SK-N-MC (cell line): ENCODE results near the gene TRRAP.

Experiments used
- DNase-seq: peaks from one replicate; pipeline ENCODE4 v3.0.0-alpha.2; 2011; ENCODE audit warnings: low read depth, low spot score
- H3K27ac ChIP-seq: fragments of 200-600 bp; sonication (generic); 2 replicates; pipeline ENCODE4 v1.5.1; 2016; ENCODE audit warnings: mixed run types
- H3K36me3 ChIP-seq: fragments of 200-600 bp; sonication (generic); 2 replicates; pipeline ENCODE4 v1.6.1; 2017; ENCODE audit warnings: antibody characterized with exemption, low read length, mixed read lengths; ENCODE audit not compliant: insufficient read depth
- H3K4me3 ChIP-seq: fragments of 200-600 bp; sonication (generic); 2 replicates; pipeline ENCODE4 v1.5.1; 2016
- H3K9ac ChIP-seq: fragments of 200-600 bp; sonication (generic); 2 replicates; pipeline ENCODE4 v1.8.0; 2017; ENCODE audit warnings: mixed run types, mixed read lengths; ENCODE audit not compliant: insufficient read length
- H3K9me3 ChIP-seq: fragments of 200-600 bp; sonication (generic); 2 replicates; pipeline ENCODE4 v1.6.1; 2017; ENCODE audit warnings: low read depth, mild to moderate bottlenecking, antibody characterized with exemption, low read length, moderate library complexity, mixed read lengths
- EZH2 ChIP-seq: fragments of 200-600 bp; sonication (generic); IDR thresholded peaks from one replicate; pipeline ENCODE4 v1.6.1; 2017; ENCODE audit warnings: antibody characterized with exemption
- FOXP2 ChIP-seq: optimal IDR thresholded peaks from 2 replicates; pipeline ENCODE3; 2011; ENCODE audit warnings: mild to moderate bottlenecking, moderate library complexity; ENCODE audit not compliant: insufficient read depth; ENCODE audit errors: extremely low read length, control extremely low read depth
- POLR2AphosphoS5 ChIP-seq: IDR thresholded peaks from 2 replicates; pipeline ENCODE4 v1.6.1; 2012; ENCODE audit warnings: mild to moderate bottlenecking, low read depth, low read length, borderline replicate concordance

Gene TRRAP

GRCh38 chr7:98934267-98934666, 55.9 kb downstream of the TRRAP start:
- Histone ChIP-seq H3K4me3 (no peak overlapping the region), H3K9ac (no peak overlapping the region), H3K36me3 (peaks cover 92% of the 10 kb centered on the region), H3K27ac (no peak overlapping the region), H3K9me3 (no peaks in the 10 kb centered on the region)
- TF ChIP-seq EZH2, result no peak
- no peak for TF ChIP-seq FOXP2
- no peak for TF ChIP-seq POLR2AphosphoS5
- no peak for DNase-seq

DNA sequence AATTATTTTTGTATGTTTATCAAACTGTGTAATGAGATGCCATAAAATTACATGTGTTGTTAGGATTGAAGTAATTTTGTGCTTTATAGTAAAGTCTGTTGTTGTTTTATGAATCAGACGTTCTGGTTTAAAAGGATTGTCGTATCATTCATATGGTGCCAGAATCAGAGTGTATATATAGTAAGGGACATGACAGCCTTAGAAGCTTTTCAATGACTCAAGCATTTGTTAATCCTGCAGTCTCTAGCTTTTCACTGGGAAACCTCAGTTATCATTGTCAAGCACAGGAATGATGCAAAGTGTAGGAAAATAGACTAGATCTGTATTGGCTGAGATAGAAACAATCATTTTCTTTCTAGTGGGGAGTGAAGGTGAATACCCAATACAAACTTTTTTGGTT, 57.5 kb downstream of the TRRAP start:
- TF ChIP-seq POLR2AphosphoS5 (no peak), FOXP2 (no peak), EZH2 (no peak)
- no peak overlapping the region for H3K9ac ChIP-seq
- H3K36me3 ChIP-seq, result peaks cover 93% of the 10 kb centered on the region
- DNase-seq, result no peak
- no peak overlapping the region for H3K4me3 ChIP-seq
- H3K27ac ChIP-seq, result no peak overlapping the region
- no peaks in the 10 kb centered on the region for H3K9me3 ChIP-seq

DNA sequence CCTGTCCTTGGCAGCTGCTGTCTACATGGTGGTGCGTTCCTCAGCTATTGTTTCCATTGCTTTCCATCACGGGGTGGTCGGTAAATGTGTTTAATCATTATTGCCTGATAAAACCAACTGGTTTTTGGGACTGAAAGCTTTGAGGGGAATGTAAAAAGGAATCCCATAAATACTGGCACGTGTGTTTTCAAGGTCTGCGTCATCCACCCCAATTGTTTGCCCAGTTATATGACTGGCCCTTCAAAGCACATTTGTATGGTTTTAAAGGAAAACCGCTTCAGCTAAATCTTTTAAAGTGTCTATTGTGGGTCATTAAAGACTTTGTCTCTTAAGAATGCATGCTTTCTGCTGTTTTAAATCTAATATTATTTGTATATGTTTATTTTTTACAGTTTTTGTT, 65.0 kb downstream of the TRRAP start:
- no peak overlapping the region for H3K4me3 ChIP-seq
- H3K9me3 ChIP-seq, result no peaks in the 10 kb centered on the region
- no peak overlapping the region for H3K27ac ChIP-seq
- no peak for TF ChIP-seq EZH2
- no peak for TF ChIP-seq FOXP2
- peaks cover 77% of the 10 kb centered on the region for H3K36me3 ChIP-seq
- no peak for DNase-seq
- no peak overlapping the region for H3K9ac ChIP-seq

GRCh38 chr7:98944386-98944785, 66.1 kb downstream of the TRRAP start:
- TF ChIP-seq FOXP2, result no peak
- no peak for DNase-seq
- H3K27ac ChIP-seq, result no peak overlapping the region
- H3K36me3 ChIP-seq, result peaks cover 77% of the 10 kb centered on the region
- H3K9ac ChIP-seq, result no peak overlapping the region
- no peaks in the 10 kb centered on the region for H3K9me3 ChIP-seq
- H3K4me3 ChIP-seq, result no peak overlapping the region

DNA sequence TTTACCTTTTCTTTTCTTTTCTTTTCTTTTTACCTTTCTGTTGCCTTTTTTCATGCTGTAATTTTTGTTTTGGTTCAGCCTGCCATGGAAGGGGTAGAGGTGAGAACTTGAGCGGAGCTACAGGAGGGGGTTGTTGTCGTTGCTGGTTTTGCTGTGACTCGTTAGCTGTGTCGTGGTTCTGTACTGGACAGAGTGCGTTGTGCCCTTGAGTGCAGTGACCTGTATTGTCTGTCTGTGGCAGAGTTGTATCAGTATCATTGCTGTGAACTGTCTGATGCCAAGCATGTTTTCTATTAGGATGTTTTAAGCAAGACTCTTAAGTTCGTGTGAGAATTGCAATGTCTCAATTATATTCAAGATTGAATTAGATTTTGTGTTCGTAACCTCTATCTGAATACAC, 67.5 kb downstream of the TRRAP start:
- Histone ChIP-seq H3K36me3 (peaks cover 77% of the 10 kb centered on the region), H3K27ac (no peak overlapping the region), H3K9me3 (no peaks in the 10 kb centered on the region)

DNA sequence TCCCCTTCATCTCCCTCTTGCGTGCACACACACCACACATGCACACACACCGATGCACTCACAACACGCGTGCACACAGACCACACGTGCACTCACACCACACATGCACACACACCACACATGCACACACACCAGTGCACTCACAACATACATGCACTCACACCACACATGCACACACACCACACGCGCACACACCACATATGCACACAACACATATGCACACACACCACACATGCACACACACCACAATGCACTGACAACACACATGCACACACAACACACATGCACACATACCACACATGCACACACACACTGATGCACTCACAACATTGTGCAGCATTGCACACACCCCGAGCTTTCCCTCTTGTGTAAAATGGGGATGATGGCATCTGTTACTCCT, 68.1 kb downstream of the TRRAP start:
- Histone ChIP-seq H3K27ac (no peak overlapping the region), H3K36me3 (peaks cover 77% of the 10 kb centered on the region), H3K9ac (no peak overlapping the region), H3K4me3 (no peak overlapping the region), H3K9me3 (no peaks in the 10 kb centered on the region)
- DNase-seq, result no peak
- TF ChIP-seq FOXP2, result no peak

More for the DNA sequence above, 67.5 kb downstream of the TRRAP start:
- H3K9ac ChIP-seq, result no peak overlapping the region
- H3K4me3 ChIP-seq, result no peak overlapping the region
- no peak for DNase-seq
- no peak for TF ChIP-seq FOXP2
- no peak for TF ChIP-seq POLR2AphosphoS5
- TF ChIP-seq EZH2, result no peak

- H3K27ac ChIP-seq, result no peak overlapping the region
- H3K4me3 ChIP-seq, result no peak overlapping the region
- peaks cover 82% of the 10 kb centered on the region for H3K36me3 ChIP-seq
- TF ChIP-seq POLR2AphosphoS5 (no peak), FOXP2 (no peak), EZH2 (no peak)
- no peak overlapping the region for H3K9ac ChIP-seq
- H3K9me3 ChIP-seq, result no peaks in the 10 kb centered on the region
- no peak for DNase-seq
These were observed 71.2 kb downstream of the TRRAP start for GRCh38 chr7:98949336-98950044.

DNA sequence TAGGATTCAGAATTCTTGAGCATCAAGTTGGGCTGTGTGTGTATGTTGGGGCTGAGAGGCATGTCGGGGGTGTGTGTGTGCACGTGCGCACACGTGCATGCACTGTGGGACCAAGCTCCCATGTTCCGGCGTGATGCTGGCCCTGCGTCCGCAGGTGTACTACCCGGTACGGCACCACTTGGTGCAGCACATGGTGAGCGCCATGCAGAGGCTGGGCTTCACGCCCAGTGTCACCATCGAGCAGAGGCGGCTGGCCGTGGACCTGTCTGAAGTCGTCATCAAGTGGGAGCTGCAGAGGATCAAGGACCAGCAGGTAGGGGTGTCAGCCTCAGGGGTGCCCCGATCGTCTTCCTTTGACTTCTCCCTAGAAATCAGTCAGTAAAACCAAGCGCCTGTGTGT, 77.7 kb downstream of the TRRAP start:
- no peak overlapping the region for H3K9ac ChIP-seq
- H3K27ac ChIP-seq, result no peak overlapping the region
- no peak for TF ChIP-seq FOXP2
- TF ChIP-seq EZH2, result no peak
- TF ChIP-seq POLR2AphosphoS5, result no peak
- H3K9me3 ChIP-seq, result no peaks in the 10 kb centered on the region
- H3K36me3 ChIP-seq, result peaks cover 92% of the 10 kb centered on the region
- H3K4me3 ChIP-seq, result no peak overlapping the region
- no peak for DNase-seq

GRCh38 chr7:98956469-98956868, 78.1 kb downstream of the TRRAP start:
- TF ChIP-seq EZH2 (no peak), POLR2AphosphoS5 (no peak), FOXP2 (no peak)
- peaks cover 92% of the 10 kb centered on the region for H3K36me3 ChIP-seq
- H3K9ac ChIP-seq, result no peak overlapping the region
- no peak for DNase-seq
- H3K9me3 ChIP-seq, result no peaks in the 10 kb centered on the region
- H3K4me3 ChIP-seq, result no peak overlapping the region
- H3K27ac ChIP-seq, result no peak overlapping the region

- TF ChIP-seq POLR2AphosphoS5 (no peak), EZH2 (no peak), FOXP2 (no peak)
- Histone ChIP-seq H3K9ac (no peak overlapping the region), H3K4me3 (no peak overlapping the region), H3K36me3 (peaks cover 92% of the 10 kb centered on the region), H3K9me3 (no peaks in the 10 kb centered on the region), H3K27ac (no peak overlapping the region)
- no peak for DNase-seq
These were observed 78.6 kb downstream of the TRRAP start for GRCh38 chr7:98956937-98957336.
